ENCODE results near the gene ANKRD60. TPM values are rescaled to one million over a fixed set of nuclear protein-coding genes. Genes with fewer than 3 reads are reported as not detected.

Gene ANKRD60
- total RNA-seq, 1 donor from 2014 or later, result not detected

GRCh38 chr20:58195047-58195446 lies 33.4 kb downstream of the ANKRD60 start:
- intact Hi-C loops (cut with micrococcal nuclease), result no loop called here

- intact Hi-C loops (cut with micrococcal nuclease), result no loop called here
Observed at GRCh38 chr20:58194175-58194791, 34.2 kb downstream of the ANKRD60 start.

- intact Hi-C loops (cut with micrococcal nuclease), result loop anchor here (2.0 kb wide), 1 partner anchor 16 kb away; no protein-coding TSS in a partner anchor
Observed at GRCh38 chr20:58192567-58192966, 35.9 kb downstream of the ANKRD60 start.

GRCh38 chr20:58192065-58192464 lies 36.4 kb downstream of the ANKRD60 start:
- intact Hi-C loops (cut with micrococcal nuclease), result loop anchor here (2.0 kb wide), 1 partner anchor 17 kb away; no protein-coding TSS in a partner anchor

GRCh38 chr20:58188527-58188926 lies 39.9 kb downstream of the ANKRD60 start:
- intact Hi-C loops (cut with micrococcal nuclease), result no loop called here

- intact Hi-C loops (cut with micrococcal nuclease), result no loop called here
Observed at GRCh38 chr20:58184984-58185383, 43.5 kb downstream of the ANKRD60 start.

GRCh38 chr20:58184063-58184462 lies 44.4 kb downstream of the ANKRD60 start:
- intact Hi-C loops (cut with micrococcal nuclease), result no loop called here

GRCh38 chr20:58182521-58183140 lies 45.8 kb downstream of the ANKRD60 start:
- intact Hi-C loops (cut with micrococcal nuclease), result no loop called here

GRCh38 chr20:58179432-58180099 lies 48.9 kb downstream of the ANKRD60 start:
- intact Hi-C loops (cut with micrococcal nuclease), result loop anchor here (1.0 to 2.0 kb wide), 2 partner anchors 525 to 582 kb away; no protein-coding TSS in a partner anchor

- intact Hi-C loops (cut with micrococcal nuclease), result loop anchor here (1.0 to 2.0 kb wide), 2 partner anchors 524 to 582 kb away; no protein-coding TSS in a partner anchor
Observed at GRCh38 chr20:58179083-58179431, 49.4 kb downstream of the ANKRD60 start.

- intact Hi-C loops (cut with micrococcal nuclease), result loop anchor here (2.0 kb wide), 1 partner anchor 523 kb away; no protein-coding TSS in a partner anchor
Observed at GRCh38 chr20:58177799-58178198, 50.7 kb downstream of the ANKRD60 start.

GRCh38 chr20:58175836-58176235 lies 52.6 kb downstream of the ANKRD60 start:
- intact Hi-C loops (cut with micrococcal nuclease), result no loop called here

- intact Hi-C loops (cut with micrococcal nuclease), result no loop called here
Observed at GRCh38 chr20:58175425-58175824, 53.0 kb downstream of the ANKRD60 start.

GRCh38 chr20:58174708-58175280 lies 53.7 kb downstream of the ANKRD60 start:
- intact Hi-C loops (cut with micrococcal nuclease), result no loop called here

- intact Hi-C loops (cut with micrococcal nuclease), result no loop called here
Observed at GRCh38 chr20:58173930-58174707, 54.3 kb downstream of the ANKRD60 start.

GRCh38 chr20:58173091-58173490 lies 55.4 kb downstream of the ANKRD60 start:
- intact Hi-C loops (cut with micrococcal nuclease), result no loop called here

- intact Hi-C loops (cut with micrococcal nuclease), result no loop called here
Observed at GRCh38 chr20:58171796-58172425, 56.5 kb downstream of the ANKRD60 start.

- intact Hi-C loops (cut with micrococcal nuclease), result no loop called here
Observed at GRCh38 chr20:58169450-58169849, 59.0 kb downstream of the ANKRD60 start.

GRCh38 chr20:58168843-58169242 lies 59.6 kb downstream of the ANKRD60 start:
- intact Hi-C loops (cut with micrococcal nuclease), result no loop called here

- intact Hi-C loops (cut with micrococcal nuclease), result no loop called here
Observed at GRCh38 chr20:58167759-58168158, 60.7 kb downstream of the ANKRD60 start.
